ENCODE measurements around the gene PACRG. TPM values are rescaled to one million over a fixed set of nuclear protein-coding genes. Genes with fewer than 3 reads are reported as not detected.

The PACRG gene
- total and polyA plus RNA-seq, 2 of the 8 experiments (the other 6 are each of a cell fraction or from before 2014, with no cell fraction given) = 0.44 to 0.54 TPM

DNA sequence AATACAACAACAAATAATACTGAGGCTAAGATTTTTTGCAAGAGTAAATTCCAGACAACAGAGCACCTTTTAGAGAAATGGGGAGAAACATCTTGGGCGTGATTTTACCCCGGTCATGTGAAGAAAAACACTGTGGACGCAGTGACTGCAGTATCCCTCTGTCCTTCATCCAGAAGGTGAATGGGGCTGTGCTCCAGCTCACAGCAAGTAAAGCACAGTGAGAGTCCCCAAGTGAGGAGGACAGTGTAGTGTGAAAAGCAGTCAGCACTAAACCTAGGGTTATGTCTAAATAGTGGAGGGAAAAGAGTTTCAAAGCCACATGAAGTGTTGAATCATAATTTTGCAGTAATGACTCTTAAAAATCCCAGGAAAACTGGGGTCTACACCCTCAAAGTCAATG, 338.4 kb downstream of the PACRG start:
- Histone ChIP-seq H2BK120ac (replicated peaks; ENCODE audit: low read depth, low read length) (no peak overlapping the region), H3K27me3 (replicated peaks in 1 of 4; ENCODE audit: control insufficient read depth in 3 of 4, extremely low read depth in 1 of 4, insufficient read depth in 3 of 4, low read length in 3 of 4) (no peaks in the 10 kb centered on the region), H3K79me1 (ENCODE audit: low read depth, low read length) (no peaks in the 10 kb centered on the region), H2BK12ac (ENCODE audit: low read depth, low read length) (no peak overlapping the region), H3K9ac (replicated peaks in 1 of 4; ENCODE audit: extremely low read depth in 1 of 4, low read depth in 3 of 4, low read length in 3 of 4) (no peak overlapping the region), H3K4me2 (ENCODE audit: insufficient read depth in 1 of 2, low read depth in 2 of 2, low read length in 2 of 2) (no peak overlapping the region), H3K18ac (ENCODE audit: extremely low read depth, low read length) (no peak overlapping the region), H4K91ac (replicated peaks; ENCODE audit: insufficient read length, low read length) (no peak overlapping the region), H4K8ac (ENCODE audit: extremely low read depth, insufficient read depth, low read length) (no peak overlapping the region), H3K9me3 (ENCODE audit: insufficient read depth in 2 of 2, low read depth in 1 of 2, low read length in 1 of 2) (no peaks in the 10 kb centered on the region), H2AK5ac (ENCODE audit: low read depth, low read length) (no peak overlapping the region), H3K27ac (ENCODE audit: low read depth, low read length) (no peak overlapping the region), H2AFZ (ENCODE audit: low read length) (no peak overlapping the region), H3K4me3 (ENCODE audit: extremely low read depth in 1 of 4, insufficient read depth in 2 of 4, low read depth in 3 of 4, low read length in 4 of 4) (no peak overlapping the region), H3K36me3 (ENCODE audit: control insufficient read depth in 2 of 4, insufficient read depth in 4 of 4, low read length in 3 of 4) (no peaks in the 10 kb centered on the region), H4K5ac (ENCODE audit: insufficient read length, low read depth, low read length) (no peak overlapping the region), H2BK15ac (ENCODE audit: low read length) (no peak overlapping the region), H3K4me1 (replicated peaks in 1 of 4; ENCODE audit: control insufficient read depth in 3 of 4, insufficient read depth in 4 of 4, low read length in 3 of 4) (no peaks in the 10 kb centered on the region; a peak in 2 of 7 replicates), H3K56ac (replicated peaks; ENCODE audit: insufficient read length, low read depth, low read length) (no peak overlapping the region), H3K23ac (ENCODE audit: insufficient read length) (no peak overlapping the region), H2BK20ac (ENCODE audit: low read length) (no peak overlapping the region), H3K23me2 (ENCODE audit: low read depth, low read length) (no peaks in the 10 kb centered on the region; the same call in 1 of the 2 replicates), H2BK5ac (ENCODE audit: low read depth, low read length) (no peak overlapping the region), H4K20me1 (replicated peaks in 1 of 2; ENCODE audit: control insufficient read depth in 1 of 2, insufficient read depth in 2 of 2, low read length in 2 of 2) (no peaks in the 10 kb centered on the region), H3K14ac (ENCODE audit: insufficient read length) (no peak overlapping the region), H3K79me2 (ENCODE audit: control insufficient read depth in 1 of 2, insufficient read depth in 2 of 2, low read length in 2 of 2) (no peaks in the 10 kb centered on the region), H3K4ac (replicated peaks; ENCODE audit: insufficient read length, low read depth, low read length) (no peak overlapping the region)
- DNase-seq (ENCODE audit: low read depth in 1 of 2, low spot score in 2 of 2) (no peak), FAIRE-seq (no peak)
- POLR2A ChIA-PET (ENCODE audit: partially characterized antibody) = no interaction called here
- CTCF ChIA-PET (ENCODE audit: partially characterized antibody) = no interaction called here
- no peak for TF ChIP-seq BCL11A (IDR thresholded peaks at IDR 0.05; ENCODE audit: low read depth in 2 of 2, low read length in 2 of 2)
- no peak for TF ChIP-seq KDM5A (IDR thresholded peaks at IDR 0.05; ENCODE audit: low read length)
- no peak for TF ChIP-seq TEAD4 (IDR thresholded peaks at IDR 0.05; ENCODE audit: low read depth, low read length)
- WGBS, 2 experiments (ENCODE audit: extremely low coverage in 1 of 2, insufficient coverage in 1 of 2, insufficient read length in 1 of 2, insufficient replicate concordance in 2 of 2, low coverage in 1 of 2, low lambda C conversion rate in 2 of 2, missing lambda C conversion rate in 1 of 2) = 96% methylated on average over 3 of the region's 3 CpGs; no CpG with 5 or more reads in 1 of the 2 experiments
